Cerebellar nuclear complex (tissue), 1 donor: ENCODE data around the gene P2RX2.

ENCODE experiments used
- DNase-seq, 2 experiments: peaks; one replicate each; lab custom pipeline; 2025; lab: John Stamatoyannopoulos, UW

The P2RX2 gene

GRCh38 chr12:132618683-132619043, at the start of gene P2RX2:
TSS of gene P2RX2 (plus strand) at chr12:132618776. CDS start at chr12:132618817, 41 bp downstream.
- no peak for DNase-seq

GRCh38 chr12:132568826-132569480, 49.6 kb upstream of the P2RX2 start:
- DNase-seq: no peak

- DNase-seq: no peak
These were observed 48.6 kb upstream of the P2RX2 start for GRCh38 chr12:132569856-132570480.

GRCh38 chr12:132570635-132571034, 47.9 kb upstream of the P2RX2 start:
- no peak for DNase-seq

- no peak for DNase-seq
These were observed 47.5 kb upstream of the P2RX2 start for GRCh38 chr12:132571051-132571450.

GRCh38 chr12:132571598-132571997, 47.0 kb upstream of the P2RX2 start:
- no peak for DNase-seq

GRCh38 chr12:132572106-132572505, 46.5 kb upstream of the P2RX2 start:
- no peak for DNase-seq

GRCh38 chr12:132572801-132573760, 45.5 kb upstream of the P2RX2 start:
- no peak for DNase-seq

- no peak for DNase-seq
These were observed 44.1 kb upstream of the P2RX2 start for GRCh38 chr12:132574271-132574996.

- no peak for DNase-seq
These were observed 42.9 kb upstream of the P2RX2 start for GRCh38 chr12:132575661-132576060.

- no peak for DNase-seq
These were observed 41.9 kb upstream of the P2RX2 start for GRCh38 chr12:132576701-132577100.

GRCh38 chr12:132577191-132577920, 41.2 kb upstream of the P2RX2 start:
- DNase-seq: no peak

GRCh38 chr12:132578118-132578517, 40.5 kb upstream of the P2RX2 start:
- DNase-seq: no peak

- DNase-seq: no peak
These were observed 39.8 kb upstream of the P2RX2 start for GRCh38 chr12:132578826-132579225.

- DNase-seq: no peak
These were observed 38.8 kb upstream of the P2RX2 start for GRCh38 chr12:132579744-132580143.

- no peak for DNase-seq
These were observed 37.8 kb upstream of the P2RX2 start for GRCh38 chr12:132580701-132581292.

- no peak for DNase-seq
These were observed 37.1 kb upstream of the P2RX2 start for GRCh38 chr12:132581348-132582057.

- DNase-seq: no peak
These were observed 36.5 kb upstream of the P2RX2 start for GRCh38 chr12:132582058-132582420.

GRCh38 chr12:132582582-132583410, 35.8 kb upstream of the P2RX2 start:
- DNase-seq: no peak

- DNase-seq: no peak
These were observed 35.2 kb upstream of the P2RX2 start for GRCh38 chr12:132583411-132583710.
